RWPE2 (cell line): Measurements from ENCODE around the gene CSAG2.
"Not testable (repeated sequence)": the region's sequence is repeated elsewhere in the genome, so short reads cannot be mapped to it uniquely, and the experiment has no call there.

Experiments used
- ATAC-seq: fragments of 200-7000 bp; cut with Tn5 transposase; 3 replicates; pipeline ENCODE4 v1.9.1; 2021; ENCODE audit warnings: low read depth
- DNase-seq: peaks from one replicate; pipeline ENCODE4 v3.0.0-alpha.2; 2020; ENCODE audit warnings: low spot score
- H3K27ac ChIP-seq: fragments of 450-650 bp; 2 replicates; pipeline ENCODE4 v1.5.1; 2017; ENCODE audit warnings: mild to moderate bottlenecking; ENCODE audit not compliant: poor library complexity, severe bottlenecking
- H3K27me3 ChIP-seq: fragments of 250-450 bp; sonication (Bioruptor Pico); 2 replicates; pipeline ENCODE4 v1.5.1; 2021; ENCODE audit warnings: mild to moderate bottlenecking, moderate library complexity; ENCODE audit not compliant: insufficient read depth, poor library complexity, severe bottlenecking
- H3K36me3 ChIP-seq: fragments of 250-450 bp; sonication (Bioruptor Pico); 2 replicates; pipeline ENCODE4 v1.5.1; 2020; ENCODE audit warnings: low read depth, mild to moderate bottlenecking, moderate library complexity
- H3K4me1 ChIP-seq: fragments of 250-450 bp; sonication (Bioruptor Pico); 2 replicates; pipeline ENCODE4 v1.5.1; 2021; ENCODE audit warnings: mild to moderate bottlenecking, moderate library complexity; ENCODE audit not compliant: insufficient read depth, poor library complexity, severe bottlenecking
- H3K4me3 ChIP-seq: fragments of 250-450 bp; sonication (Bioruptor Pico); 2 replicates; pipeline ENCODE4 v1.5.1; 2021; ENCODE audit warnings: mild to moderate bottlenecking, moderate library complexity; ENCODE audit not compliant: severe bottlenecking
- H3K9me3 ChIP-seq: fragments of 250-450 bp; sonication (Bioruptor Pico); 2 replicates; pipeline ENCODE4 v1.5.1; 2021; ENCODE audit warnings: mild to moderate bottlenecking, moderate library complexity; ENCODE audit not compliant: severe bottlenecking
- TF ChIP-seq, protein P1 (sequence below): fragments of 450-650 bp; IDR thresholded peaks from one replicate; pipeline ENCODE4 v1.5.1; 2017; ENCODE audit warnings: mild to moderate bottlenecking, moderate library complexity; ENCODE audit not compliant: poor library complexity, severe bottlenecking

CSAG2 gene

GRCh38 chrX:152697952-152698931, 10.8 kb downstream of the CSAG2 start, which contains the start of gene MAGEA3:
Gene MAGEA3, plus strand, starts transcription at chrX:152698794. Its CDS starts 2,039 bp downstream, at chrX:152700833.
- not testable (repeated sequence) for H3K27ac ChIP-seq, H3K27me3 ChIP-seq, DNase-seq, H3K9me3 ChIP-seq, ATAC-seq, H3K4me1 ChIP-seq, H3K4me3 ChIP-seq, H3K36me3 ChIP-seq

GRCh38 chrX:152681012-152681411, 28.1 kb downstream of the CSAG2 start:
- not testable (repeated sequence) for H3K4me1 ChIP-seq, H3K27me3 ChIP-seq, H3K27ac ChIP-seq, H3K4me3 ChIP-seq, H3K36me3 ChIP-seq, ATAC-seq, H3K9me3 ChIP-seq, DNase-seq

- H3K36me3 ChIP-seq, DNase-seq, H3K9me3 ChIP-seq, H3K27ac ChIP-seq, H3K27me3 ChIP-seq, H3K4me3 ChIP-seq, ATAC-seq, H3K4me1 ChIP-seq: not testable (repeated sequence)
Observed at GRCh38 chrX:152674652-152675051, 34.4 kb downstream of the CSAG2 start.

DNA sequence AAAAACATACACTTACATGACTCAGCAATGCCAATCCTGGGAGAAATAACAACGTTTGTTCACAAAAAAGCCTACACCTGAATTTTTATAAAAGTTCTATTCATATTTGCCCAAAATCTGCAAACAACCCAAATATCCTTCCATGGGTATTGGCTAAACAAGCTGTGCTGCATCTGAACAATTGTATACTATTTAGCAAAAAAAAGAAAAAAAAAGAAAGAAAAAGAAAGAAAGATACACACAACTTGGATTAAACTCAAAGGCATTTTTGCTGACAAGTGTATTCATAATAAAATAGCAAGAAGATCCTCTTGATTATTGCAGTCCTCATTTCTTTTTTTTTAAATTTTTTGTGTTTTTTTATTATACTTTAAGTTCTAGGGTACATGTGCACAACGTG, 34.9 kb downstream of the CSAG2 start:
- Histone ChIP-seq H3K36me3 (no peaks in the 10 kb centered on the region), H3K27me3 (no peaks in the 10 kb centered on the region), H3K27ac (no peak overlapping the region), H3K4me1 (no peaks in the 10 kb centered on the region), H3K9me3 (no peaks in the 10 kb centered on the region), H3K4me3 (no peak overlapping the region)
- no peak for DNase-seq
- TF ChIP-seq, protein P1, sequence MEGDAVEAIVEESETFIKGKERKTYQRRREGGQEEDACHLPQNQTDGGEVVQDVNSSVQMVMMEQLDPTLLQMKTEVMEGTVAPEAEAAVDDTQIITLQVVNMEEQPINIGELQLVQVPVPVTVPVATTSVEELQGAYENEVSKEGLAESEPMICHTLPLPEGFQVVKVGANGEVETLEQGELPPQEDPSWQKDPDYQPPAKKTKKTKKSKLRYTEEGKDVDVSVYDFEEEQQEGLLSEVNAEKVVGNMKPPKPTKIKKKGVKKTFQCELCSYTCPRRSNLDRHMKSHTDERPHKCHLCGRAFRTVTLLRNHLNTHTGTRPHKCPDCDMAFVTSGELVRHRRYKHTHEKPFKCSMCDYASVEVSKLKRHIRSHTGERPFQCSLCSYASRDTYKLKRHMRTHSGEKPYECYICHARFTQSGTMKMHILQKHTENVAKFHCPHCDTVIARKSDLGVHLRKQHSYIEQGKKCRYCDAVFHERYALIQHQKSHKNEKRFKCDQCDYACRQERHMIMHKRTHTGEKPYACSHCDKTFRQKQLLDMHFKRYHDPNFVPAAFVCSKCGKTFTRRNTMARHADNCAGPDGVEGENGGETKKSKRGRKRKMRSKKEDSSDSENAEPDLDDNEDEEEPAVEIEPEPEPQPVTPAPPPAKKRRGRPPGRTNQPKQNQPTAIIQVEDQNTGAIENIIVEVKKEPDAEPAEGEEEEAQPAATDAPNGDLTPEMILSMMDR, result no peak
- no peak for ATAC-seq

DNA sequence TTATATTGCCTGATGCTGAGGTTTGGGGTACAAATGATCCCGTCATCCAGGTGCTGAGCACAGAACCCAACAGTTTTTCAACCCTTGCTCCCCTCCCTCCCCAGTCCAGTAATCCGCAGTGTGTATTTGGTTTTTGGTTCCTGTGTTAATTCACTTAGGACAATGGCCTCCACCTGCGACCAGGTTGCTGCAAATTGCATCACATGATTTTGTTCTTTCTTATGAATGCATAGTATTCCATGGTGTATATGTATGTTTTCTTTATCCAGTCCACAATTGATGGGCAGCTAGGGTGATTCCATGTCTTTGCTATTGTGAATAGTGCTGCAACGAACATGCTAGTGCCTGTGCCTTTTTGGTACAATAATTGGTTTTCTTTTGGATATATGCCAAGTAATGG, 46.0 kb downstream of the CSAG2 start:
- Histone ChIP-seq H3K9me3 (no peaks in the 10 kb centered on the region), H3K27ac (no peak overlapping the region), H3K27me3 (no peaks in the 10 kb centered on the region), H3K36me3 (no peaks in the 10 kb centered on the region), H3K4me3 (no peak overlapping the region), H3K4me1 (no peaks in the 10 kb centered on the region)
- no peak for DNase-seq
- ATAC-seq, result no peak
- TF ChIP-seq, protein P1, result no peak

GRCh38 chrX:152658302-152658701, 50.8 kb downstream of the CSAG2 start:
- TF ChIP-seq, protein P1, result no peak
- no peak for DNase-seq

More at GRCh38 chrX:152658302-152658701, 50.8 kb downstream of the CSAG2 start:
- H3K4me1 ChIP-seq, result no peaks in the 10 kb centered on the region
- no peaks in the 10 kb centered on the region for H3K9me3 ChIP-seq
- H3K36me3 ChIP-seq, result no peaks in the 10 kb centered on the region
- no peaks in the 10 kb centered on the region for H3K27me3 ChIP-seq
- no peak for ATAC-seq
- H3K27ac ChIP-seq, result no peak overlapping the region
- H3K4me3 ChIP-seq, result no peak overlapping the region
